Liver (tissue), 3 donors: Measurements from ENCODE around the gene CRHR2.

Experiments used
- ATF3 ChIP-seq: IDR thresholded peaks from 2 replicates; pipeline ENCODE4 v1.6.1; 2016; ENCODE audit warnings: antibody characterized with exemption
- CTCF ChIP-seq: fragments of 150-350 bp; IDR thresholded peaks from 2 replicates; pipeline ENCODE4 v1.5.1; 2017; ENCODE audit warnings: improper control_type of control experiment, low read depth, low read length; ENCODE audit not compliant: missing input control
- EGR1 ChIP-seq, 2 donors: IDR thresholded peaks; 2 replicates each; pipeline ENCODE4 v1.6.1; 2016 to 2018; ENCODE audit warnings: antibody characterized with exemption in 2 of 2, low read depth in 2 of 2
- FOXA1 ChIP-seq: IDR thresholded peaks from 2 replicates; pipeline ENCODE4 v1.6.1; 2016; ENCODE audit warnings: antibody characterized with exemption
- JUND ChIP-seq, 2 donors: IDR thresholded peaks; 2 replicates each; pipeline ENCODE4 v1.6.1; 2016; ENCODE audit warnings: antibody characterized with exemption in 2 of 2
- MAX ChIP-seq: IDR thresholded peaks from 2 replicates; pipeline ENCODE4 v1.6.1; 2016; ENCODE audit warnings: antibody characterized with exemption
- RAD21 ChIP-seq, 2 donors: IDR thresholded peaks; 2 replicates each; pipeline ENCODE4 v1.6.1; 2016; ENCODE audit warnings: antibody characterized with exemption in 2 of 2, mild to moderate bottlenecking in 2 of 2
- REST ChIP-seq: IDR thresholded peaks from 2 replicates; pipeline ENCODE4 v1.6.1; 2016; ENCODE audit warnings: antibody characterized with exemption, mild to moderate bottlenecking
- RXRA ChIP-seq, 2 donors: IDR thresholded peaks; 2 replicates each; pipeline ENCODE4 v1.6.1; 2017 to 2018; ENCODE audit warnings: antibody characterized with exemption in 2 of 2, mild to moderate bottlenecking in 1 of 2
- SP1 ChIP-seq: IDR thresholded peaks from 2 replicates; pipeline ENCODE4 v1.6.1; 2018; ENCODE audit warnings: antibody characterized with exemption, mild to moderate bottlenecking
- TAF1 ChIP-seq: conservative IDR thresholded peaks from 2 replicates; pipeline ENCODE4 v1.6.1; 2016; ENCODE audit warnings: antibody characterized with exemption, mild to moderate bottlenecking
- YY1 ChIP-seq: IDR thresholded peaks from 2 replicates; pipeline ENCODE4 v1.6.1; 2016; ENCODE audit warnings: antibody characterized with exemption, mild to moderate bottlenecking
- ZBTB33 ChIP-seq: IDR thresholded peaks from 2 replicates; pipeline ENCODE4 v1.6.1; 2016; ENCODE audit warnings: antibody characterized with exemption
- donor health status: healthy.
- donor health status: healthy.

- TF ChIP-seq CTCF (no peak), SP1 (no peak), FOXA1 (no peak), ZBTB33 (no peak), RAD21 (IDR thresholded peaks at IDR 0.05) (no peak), REST (no peak), TAF1 (no peak), JUND (IDR thresholded peaks at IDR 0.05) (no peak), ATF3 (no peak), MAX (no peak), YY1 (no peak), EGR1 (IDR thresholded peaks at IDR 0.05; ENCODE audit: low read depth in 2 of 2) (no peak), RXRA (IDR thresholded peaks at IDR 0.05) (no peak)
Measured at GRCh38 chr7:30709549-30709948, 27.3 kb upstream of the CRHR2 start.
